IPS-NIHi7 (cell line): ENCODE results near the gene ZNRF1.

Source experiments
- DNase-seq: peaks from one replicate; pipeline ENCODE4 v3.0.0; 2012; ENCODE audit warnings: mixed read lengths; ENCODE audit errors: extremely low spot score

Gene ZNRF1

DNA sequence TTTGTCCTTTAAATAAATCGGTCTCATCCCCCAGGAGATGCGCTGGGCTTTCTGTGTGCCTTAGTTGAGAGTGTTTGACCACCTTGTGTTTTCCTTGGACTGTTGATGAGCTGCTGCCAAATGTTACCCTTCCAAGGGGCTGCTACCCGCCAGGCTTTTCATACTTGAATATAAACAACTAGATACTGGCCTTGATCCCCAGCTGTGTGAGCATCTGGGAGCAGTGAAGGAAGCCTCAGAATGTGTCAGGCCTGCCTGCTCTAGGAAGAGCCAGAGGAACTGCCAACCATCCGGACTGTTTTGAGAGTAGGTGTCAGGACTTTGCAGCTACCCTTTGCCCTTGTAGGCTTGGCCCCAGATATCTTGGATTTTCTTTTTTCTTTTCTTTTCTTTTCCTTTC, 60.0 kb downstream of the ZNRF1 start:
- DNase-seq = no peak

DNA sequence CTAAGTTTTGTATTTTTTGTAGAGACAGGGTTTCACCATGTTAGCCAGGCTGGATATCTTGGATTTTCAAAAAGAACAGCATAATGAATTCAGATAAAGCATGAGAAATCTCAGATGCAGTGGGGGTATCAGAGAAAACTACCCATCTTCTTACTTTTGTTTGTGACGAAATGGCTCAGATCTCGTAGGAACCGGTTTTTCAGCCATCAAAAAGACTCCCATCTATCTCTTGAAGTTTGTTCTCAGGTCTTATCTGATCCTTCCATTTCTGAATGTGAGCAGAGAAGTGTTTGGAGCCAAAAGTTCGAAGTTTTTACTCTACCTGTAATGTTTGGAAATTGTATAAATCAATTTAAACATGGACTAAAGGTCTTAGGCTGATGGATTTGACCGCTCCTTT, 60.6 kb downstream of the ZNRF1 start:
- no peak for DNase-seq

DNA sequence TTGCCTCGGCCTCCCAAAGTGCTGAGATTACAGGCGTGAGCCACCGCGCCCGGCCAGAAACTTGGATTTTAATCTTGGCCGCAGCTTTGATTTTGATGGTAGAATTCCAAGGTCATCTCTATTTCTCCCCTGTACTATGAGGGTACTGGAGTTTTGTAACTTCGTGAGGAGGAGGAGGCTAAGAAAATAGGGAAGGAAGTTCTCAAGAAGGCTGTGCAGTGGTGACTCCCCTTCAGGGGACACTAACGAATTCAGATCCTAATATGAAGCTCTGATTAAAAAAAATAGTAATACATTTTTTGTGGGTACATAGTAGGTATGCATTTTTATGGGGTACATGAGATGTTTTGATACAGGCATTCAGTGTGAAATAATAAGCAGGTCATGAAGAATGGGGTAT, 61.9 kb downstream of the ZNRF1 start:
- no peak for DNase-seq

DNA sequence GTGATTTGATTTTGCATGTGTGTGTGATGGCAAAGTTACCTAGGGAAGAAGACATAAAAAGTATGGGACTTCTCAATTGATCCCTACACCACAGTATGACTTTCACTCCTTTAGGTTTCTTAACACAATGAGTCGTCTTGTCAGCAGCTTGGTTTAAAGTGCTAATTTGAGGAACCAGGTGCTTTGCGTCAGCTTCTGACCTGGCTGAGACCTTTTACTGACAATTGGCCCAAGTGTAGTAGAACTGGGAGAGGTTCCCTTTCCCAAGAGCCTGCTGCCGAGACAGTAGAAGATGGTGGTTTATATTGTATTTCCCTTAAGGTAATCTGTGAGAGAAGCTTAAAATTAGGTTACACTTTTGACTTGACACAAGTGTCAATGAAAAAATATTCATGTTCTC, 62.8 kb downstream of the ZNRF1 start:
- DNase-seq = no peak

DNA sequence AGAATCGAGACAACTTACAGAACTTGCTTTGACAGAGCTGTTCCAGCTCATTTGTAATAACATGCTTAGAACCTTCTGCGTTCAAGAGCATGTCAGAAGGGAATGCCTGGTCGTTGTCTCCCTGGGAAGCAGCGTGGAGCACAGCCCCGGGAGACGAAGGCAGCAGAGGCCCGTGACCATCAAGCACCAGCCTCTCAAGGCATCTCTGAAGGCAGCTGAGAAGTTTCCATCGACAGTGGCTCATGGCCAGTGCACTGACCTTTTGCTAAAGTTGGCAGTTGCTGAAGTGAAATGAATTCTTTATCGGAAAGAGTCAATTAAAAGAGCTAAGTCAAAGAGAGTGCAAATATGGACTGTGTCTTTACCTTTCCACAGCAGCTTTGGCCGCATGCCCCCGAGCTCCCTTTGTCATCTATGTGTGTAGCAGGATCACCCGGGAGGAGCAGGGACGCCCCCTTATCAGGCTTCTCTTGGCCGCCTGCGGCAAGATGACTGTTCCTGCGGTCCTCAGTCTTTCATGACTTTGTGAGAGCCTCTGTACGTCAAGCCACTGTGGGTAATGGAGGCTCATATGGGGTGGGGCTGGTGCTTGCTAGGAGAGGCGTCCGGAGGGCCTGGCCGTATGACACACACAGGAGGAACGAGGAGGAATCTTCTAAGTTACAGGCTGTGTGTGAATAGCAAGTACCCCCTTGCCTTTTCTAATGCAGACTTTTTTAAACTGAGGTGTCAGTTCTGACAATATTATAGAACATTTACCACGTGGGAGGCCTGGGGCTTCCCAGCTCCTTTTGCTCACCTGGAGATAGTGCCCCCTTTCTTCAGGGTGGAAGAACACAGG, 63.5 kb downstream of the ZNRF1 start:
- DNase-seq = no peak

DNA sequence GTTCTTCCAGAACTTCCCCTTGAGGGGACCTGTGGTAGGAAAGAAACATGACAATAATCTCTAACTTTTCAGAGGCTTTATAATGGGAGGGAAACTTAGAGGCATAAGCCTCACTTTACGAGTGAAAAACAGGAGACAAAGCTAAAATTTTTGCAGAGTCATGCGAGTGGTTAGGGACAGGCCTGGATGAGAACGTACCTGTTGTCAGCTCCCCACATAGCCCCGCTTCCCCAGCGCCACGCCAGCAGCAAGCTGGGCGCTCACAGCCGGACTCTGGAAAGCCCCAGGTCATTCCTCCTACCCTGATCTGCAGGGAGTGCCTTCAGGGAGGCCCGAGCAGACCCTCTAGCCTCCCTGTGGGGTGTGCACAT, 64.1 kb downstream of the ZNRF1 start:
- DNase-seq = no peak

DNA sequence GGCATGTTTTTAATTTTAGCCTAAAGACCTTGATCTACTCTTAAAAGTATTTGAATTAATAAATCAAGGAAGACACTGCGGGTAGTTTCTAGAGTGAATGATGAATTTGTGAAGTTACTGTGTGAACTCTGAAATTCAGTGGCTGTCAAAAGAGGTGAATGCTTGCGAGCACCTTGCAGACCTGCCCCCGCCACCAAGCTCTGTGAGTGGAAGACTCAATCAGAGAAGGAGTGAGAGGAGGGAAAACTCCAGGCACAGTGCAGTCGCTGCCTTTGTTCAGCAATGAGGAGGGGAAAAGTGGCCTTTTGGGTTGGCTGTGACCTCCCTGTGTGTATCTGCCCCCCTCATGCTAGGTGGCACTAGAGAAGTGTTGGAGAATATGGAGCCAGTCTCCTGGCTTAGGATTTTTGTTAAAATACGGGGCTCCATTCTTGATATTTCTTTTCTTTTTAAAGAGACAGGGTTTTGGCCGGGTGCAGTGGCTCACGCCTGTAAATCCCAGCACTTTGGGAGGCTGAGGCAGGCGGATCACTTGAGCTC, 64.8 kb downstream of the ZNRF1 start:
- DNase-seq = no peak

DNA sequence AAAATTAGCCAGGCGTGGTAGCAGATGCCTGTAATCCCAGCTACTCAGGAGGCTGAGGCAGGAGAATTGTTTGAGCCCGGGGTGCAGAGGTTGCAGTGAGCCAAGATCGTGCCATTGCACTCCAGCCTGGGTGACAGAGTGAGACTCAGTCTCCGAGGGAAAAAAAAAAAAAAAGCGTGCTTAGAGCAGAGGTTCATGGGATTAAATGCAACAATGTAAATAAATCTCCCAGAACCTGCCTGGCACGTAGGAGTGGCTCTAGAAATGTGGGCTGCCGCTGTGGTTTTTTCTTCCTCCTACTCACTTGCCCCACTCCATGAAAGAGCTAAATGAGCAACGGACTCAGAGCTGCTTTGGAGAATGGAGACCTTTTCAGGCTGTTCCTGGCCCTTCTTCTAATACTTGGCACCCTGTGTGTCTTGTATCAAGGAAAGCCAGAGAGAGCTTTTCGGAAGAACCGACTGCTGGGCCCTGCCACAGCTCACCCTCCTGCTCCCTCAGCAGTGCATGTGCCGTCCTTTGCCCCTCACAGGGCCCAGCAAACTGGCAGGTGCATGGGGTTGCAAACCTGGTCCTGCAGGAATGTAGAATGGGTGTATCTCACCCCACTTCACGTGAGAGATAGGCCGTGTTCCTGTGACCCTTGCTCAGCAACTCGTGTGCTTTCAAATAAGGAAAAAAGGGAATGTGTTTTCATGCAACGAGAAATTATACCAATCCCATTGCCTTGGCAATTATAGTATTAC, 65.8 kb downstream of the ZNRF1 start:
- no peak for DNase-seq

DNA sequence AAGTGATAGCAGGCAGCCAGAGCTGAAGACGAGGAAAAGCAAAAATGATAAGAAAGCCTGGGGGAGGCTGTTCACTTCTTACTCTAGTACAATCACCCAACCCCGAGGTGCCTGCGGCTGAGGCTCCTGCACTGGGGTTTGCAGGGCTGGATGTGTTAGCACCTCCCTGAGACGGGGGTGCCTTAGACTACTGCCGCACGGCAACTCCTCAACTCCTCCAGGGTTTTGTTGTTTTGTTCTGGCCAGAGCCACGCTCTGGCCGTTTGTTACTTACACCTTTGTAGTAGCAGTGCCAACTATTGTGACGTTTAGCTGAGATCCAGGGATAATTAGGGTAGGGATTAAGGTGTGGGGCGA, 66.3 kb downstream of the ZNRF1 start:
- DNase-seq = no peak

DNA sequence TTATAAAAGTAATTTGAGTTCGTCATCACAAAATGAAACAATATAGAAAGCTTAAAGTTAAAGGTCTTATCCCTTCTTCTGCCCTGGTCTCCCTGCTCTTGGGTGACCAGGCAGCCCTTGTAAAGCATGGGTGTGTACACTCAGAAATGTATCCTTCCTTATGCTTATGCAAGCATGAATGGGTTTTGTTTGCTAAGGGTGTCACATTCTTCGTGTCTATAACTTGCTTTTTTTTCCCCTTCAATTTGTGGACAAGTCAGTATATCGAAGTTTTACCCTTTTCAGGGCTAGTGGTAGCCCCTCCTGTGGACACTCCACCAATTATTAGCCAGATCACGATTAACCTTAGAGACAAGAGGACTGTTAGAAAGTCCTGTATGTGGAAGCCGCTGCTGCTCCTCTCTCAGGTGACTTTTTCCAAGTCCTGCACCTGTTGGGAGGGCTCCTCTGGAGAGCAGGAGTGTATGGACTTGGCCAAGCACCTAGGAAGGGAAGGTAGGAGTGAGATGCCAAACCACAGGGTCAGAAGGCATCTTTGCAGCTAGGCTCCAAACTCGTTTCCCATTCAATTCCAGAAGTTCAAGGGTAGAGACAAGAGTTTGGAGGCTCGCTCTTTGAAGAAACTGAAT, 66.8 kb downstream of the ZNRF1 start:
- no peak for DNase-seq

DNA sequence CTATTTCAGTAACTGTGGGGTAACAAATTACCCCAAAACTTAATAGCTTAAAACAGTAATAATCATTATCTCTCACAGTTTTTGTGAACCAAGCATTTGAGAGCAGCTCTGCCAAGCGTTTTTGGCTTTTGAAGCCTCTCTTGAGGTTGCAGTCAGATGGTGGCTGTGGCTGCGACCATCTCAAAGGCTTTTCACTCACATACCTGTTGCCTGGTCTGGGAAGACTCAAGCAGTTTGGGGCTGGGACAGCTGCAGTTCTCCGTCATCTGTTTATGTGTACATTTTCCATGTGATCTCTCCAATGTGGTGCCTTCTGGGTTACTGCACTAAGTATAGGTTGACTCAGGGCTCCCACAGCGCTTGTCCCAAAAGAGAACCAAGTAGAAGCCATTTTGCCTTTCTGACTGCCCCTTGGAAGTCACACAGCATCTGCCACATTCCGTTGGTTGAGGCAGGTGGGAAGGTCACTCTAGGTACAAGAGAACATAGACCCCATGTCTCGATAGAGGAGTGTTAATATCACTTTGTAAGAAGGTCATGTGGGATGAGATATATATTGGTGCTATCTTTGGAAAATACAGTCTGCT, 68.1 kb downstream of the ZNRF1 start:
- DNase-seq = no peak

DNA sequence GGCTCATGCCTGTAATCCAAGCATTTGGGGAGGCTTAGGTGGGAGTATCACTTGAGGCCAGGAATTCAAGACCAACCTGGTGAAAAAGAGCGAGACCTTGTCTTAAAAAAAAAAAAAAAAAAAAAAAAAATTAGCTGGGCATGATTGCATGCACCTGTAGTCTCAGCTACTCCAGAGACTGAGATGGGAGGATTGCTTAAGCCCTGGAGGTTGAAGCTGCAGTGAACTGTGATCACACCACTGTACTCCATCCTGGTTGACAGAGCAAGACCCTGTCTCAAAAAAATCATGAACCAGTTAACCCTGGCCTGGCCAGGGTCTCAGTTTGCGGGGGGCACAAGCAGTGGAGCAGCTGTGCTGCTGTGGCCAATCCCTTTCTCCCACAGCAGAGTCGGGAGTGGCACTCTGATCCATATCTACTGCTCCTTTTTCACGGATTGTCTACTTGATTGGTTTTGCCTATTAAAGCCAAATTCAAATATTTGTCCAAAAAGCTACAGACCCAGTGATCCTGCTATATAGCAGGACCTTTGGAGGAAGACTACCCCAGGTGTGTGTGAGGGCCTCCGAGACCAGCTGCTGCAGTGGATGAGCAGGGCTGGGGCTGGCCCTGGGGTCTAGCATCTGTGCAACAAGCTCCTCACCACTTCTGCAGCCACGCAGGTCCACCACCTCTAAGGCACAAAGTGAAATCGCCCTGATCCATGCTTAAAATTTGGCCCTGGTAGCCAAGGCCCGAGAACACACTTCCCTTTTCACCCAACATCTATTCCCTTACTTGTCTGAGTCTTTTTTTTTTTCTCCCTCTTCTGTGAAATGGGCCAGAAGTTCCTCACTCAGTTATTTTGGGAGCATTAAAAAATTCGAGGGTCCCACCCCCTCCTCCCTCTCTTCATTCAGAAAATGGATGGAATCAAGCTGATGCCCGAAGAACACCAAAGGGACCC, 69.5 kb downstream of the ZNRF1 start:
- DNase-seq = no peak

DNA sequence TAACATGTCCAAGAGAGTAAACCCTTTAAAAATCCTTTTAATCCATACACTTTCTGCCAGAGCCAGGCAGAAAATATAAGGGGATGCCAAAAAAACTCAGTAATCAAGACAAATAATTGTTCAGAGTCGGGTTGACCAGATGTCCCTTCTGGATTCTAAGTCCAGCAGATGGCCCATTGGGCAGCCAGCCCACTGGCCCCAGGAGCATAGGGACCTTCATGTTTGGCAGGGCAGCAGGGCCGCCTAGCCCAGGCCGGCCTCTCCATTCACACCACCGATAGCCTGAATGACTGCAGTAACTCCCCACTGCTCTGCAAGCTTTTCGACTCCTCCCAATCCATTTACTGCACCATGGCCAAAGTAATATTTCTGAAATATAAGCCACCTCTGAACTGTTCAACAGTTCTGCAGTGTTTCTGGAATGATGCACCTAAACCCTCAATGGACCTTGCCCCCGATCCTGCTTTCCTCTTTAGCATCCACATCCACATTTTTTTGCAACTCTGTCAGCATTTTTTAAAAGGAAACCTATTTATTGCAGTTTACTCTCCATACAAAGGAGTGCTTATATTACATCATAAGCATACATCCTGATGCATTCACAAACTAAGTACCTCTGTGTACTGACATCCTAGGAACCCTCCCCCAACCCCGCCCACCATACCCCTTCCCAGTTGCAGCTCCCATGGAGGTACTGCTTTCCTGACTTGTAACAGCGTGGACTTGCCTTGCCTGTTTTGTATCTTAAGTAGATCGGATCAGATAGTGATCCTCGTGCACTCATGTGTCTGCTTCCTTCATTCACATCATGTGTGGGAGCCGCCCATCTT, 71.4 kb downstream of the ZNRF1 start:
- no peak for DNase-seq

DNA sequence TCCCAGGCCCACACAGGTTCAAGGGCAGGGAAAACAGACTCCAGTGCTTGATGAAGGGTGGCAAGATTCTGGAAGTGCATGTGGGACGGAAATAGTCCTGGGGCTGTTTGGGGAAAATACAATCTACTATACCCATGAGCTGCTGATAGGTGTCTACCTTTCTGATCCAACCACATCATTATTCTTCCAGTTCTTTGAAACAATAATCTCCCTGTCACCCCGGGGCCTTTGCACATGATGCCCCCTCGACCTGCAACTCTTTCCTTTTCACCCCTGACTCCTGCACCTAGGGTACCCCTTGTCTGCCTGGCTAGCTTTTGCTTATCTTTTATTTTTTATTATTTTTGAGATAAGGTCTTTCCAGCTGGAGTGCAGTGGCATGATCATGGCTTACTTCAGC, 72.8 kb downstream of the ZNRF1 start:
- DNase-seq = no peak

DNA sequence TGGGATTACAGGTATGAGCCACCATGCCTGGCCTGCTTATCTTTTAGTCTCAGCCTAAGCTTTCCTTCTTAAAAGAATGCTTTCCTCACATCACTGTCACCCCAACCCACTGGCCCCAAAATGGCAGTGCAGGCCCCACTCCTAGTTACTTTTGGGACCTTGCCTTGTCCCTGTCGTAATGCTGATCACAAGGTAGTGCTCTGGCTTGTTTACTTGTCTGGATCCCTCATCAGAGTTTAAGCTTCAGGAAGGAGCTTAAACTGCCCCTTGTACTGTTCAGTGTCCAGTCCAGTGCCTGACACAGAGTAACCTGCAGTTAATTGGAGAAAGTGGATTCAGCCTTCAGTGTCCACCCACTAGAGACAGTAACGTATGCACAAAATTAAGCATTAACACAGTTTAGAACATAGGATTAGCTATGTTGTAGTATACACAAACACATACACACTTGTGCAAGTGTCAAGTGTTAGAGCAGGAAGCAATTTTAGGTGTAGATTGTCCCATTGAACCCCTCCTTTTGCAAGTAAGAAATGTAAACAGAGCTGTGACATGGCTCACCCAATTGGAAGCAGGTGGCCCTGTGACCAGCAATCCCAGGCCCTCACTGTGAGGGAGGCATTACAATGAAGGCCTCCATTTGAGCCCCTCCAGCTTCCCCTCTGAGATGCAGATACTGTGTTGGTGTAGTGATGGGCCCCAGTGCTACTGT, 73.6 kb downstream of the ZNRF1 start:
- no peak for DNase-seq

DNA sequence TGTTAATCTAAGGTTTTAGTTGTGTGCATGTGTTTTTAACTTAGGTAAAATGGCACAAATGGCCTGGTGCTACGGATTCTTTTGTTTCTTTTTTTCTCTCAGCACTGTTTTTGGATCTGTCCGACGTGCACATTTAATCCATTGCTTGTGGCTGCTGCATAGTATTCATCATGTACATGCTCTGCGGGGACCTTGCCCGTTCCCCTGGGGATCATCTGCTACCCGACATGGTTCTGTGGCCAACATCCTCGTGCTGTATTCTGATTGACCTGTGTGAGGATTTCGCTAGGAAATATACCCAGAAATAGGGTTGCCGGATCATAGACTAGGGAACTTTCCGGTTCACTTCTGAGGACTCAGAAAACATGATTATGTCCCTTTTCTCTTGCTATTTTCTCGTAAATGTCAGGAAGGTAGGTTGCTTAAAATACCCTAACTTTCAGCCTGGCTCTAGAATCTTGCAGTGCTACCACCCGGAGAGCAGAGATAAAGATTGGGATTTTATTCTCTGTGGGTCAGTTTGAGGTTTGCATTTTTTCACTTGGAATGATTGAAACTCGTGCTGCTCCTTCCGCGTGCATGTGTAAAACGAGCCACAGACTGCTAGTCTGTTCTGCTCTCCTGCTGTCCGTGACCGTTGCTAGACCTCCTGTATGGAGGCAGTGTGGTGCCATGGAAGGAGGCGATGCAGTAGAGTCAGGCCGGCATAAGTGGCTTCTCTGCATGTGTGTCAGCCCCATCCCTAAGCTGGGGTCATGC, 74.9 kb downstream of the ZNRF1 start:
- no peak for DNase-seq

DNA sequence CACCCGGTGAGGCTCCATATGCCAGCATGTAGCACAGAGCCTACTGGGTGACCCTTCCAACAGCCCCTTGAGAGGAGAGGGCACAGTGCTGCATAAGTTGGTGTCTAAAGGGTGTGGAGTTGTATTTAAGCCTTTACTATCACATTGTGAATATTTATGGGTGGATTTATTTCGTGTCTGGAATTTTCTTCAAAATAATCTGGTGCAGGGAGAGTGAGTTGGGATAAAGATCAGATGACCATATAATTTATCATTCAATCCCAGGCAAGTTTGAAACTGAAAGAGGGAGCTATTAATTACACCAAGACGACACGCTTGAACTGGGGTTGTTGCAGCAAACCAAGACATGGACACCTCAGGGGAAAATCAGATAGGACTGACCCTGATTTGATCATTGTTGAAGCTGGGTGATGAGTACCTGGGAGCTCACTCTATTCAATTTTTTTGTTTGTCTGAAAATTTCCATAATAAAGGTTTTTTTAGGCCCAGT, 75.5 kb downstream of the ZNRF1 start:
- DNase-seq = no peak

DNA sequence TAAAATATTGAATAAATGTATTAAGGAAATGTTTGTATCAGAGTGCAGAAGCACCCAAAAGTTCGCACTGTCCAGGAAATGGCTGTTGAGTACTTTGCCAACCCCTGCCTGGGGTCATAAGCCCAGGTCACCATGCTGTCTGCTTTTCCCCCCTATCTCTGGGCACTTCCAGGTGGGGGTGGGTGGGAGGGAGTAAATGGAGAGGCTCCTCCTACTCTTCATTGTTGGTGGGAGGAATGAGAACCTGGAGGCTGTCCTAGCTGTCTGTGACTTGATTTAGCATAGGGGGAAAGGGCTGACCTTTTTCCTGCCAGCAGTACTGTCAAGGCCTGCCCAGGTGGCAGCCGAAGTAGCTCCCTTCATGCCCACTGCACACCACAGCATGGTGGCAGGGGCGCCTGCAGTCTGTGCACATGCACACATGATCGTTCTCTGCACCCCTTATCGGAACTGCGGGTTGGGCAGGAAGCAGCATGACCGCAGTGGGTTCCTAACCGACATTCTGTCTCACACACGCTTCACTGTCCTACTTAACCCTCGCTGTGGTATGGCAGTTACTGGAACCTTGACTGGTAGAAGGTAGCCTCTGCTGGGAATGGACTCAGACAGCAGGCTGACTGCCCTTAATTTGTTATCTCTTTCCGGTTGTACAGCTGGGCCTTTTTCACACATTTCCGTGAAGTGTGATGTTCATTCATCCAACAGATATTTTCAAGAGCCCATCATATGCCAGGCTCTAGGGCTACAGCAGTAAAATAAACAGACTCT, 76.3 kb downstream of the ZNRF1 start:
- DNase-seq = no peak
